Endothelial cell of umbilical vein (primary cell): ENCODE data around the gene FHOD1. TPM values are rescaled to one million over a fixed set of nuclear protein-coding genes. Genes with fewer than 3 reads are reported as not detected.

Experiments
- BruUV-seq: library from RNA; stranded (reverse); fragments of 400-500 nt; replicated peaks from 2 replicates; lab custom pipeline; 2021; lab: Mats Ljungman, UMichigan
- CTCF ChIA-PET: fragments of 300-600, 350-600 bp; sonication (Branson Sonifier 250); formaldehyde crosslinking; loops from one replicate; lab custom pipeline; 2021; ENCODE audit warnings: antibody characterized with exemption, inconsistent platforms; lab: Charles Lee
- POLR2A ChIA-PET: fragments of 300-600, 350-600 bp; sonication (Branson Sonifier 250); formaldehyde crosslinking; loops from one replicate; lab custom pipeline; 2021; ENCODE audit warnings: antibody characterized with exemption, inconsistent platforms; lab: Charles Lee
- DNase-seq: peaks from one replicate; pipeline ENCODE4 v3.0.0-alpha.2; 2011; ENCODE audit warnings: low read depth, low spot score
- FAIRE-seq: peaks from 2 replicates; lab custom pipeline; 2011; peaks lifted over from hg19 to GRCh38; lab: Jason Lieb, UNC
- H2AFZ ChIP-seq: 2 replicates; pipeline ENCODE4 v1.6.0; 2012; ENCODE audit warnings: low read depth, low read length, control low read depth, inconsistent platforms
- H3K27ac ChIP-seq: 2 replicates; pipeline ENCODE4 v1.5.1; 2011; ENCODE audit warnings: low read depth, mild to moderate bottlenecking, control low read depth, low read length, moderate library complexity; ENCODE audit not compliant: insufficient read depth
- H3K27me3 ChIP-seq, 2 experiments: 2 replicates each; pipeline versions ENCODE4 v1.6.0 to v1.6.1; 2011; ENCODE audit warnings: low read length in 2 of 2, mixed read lengths in 1 of 2; ENCODE audit not compliant: control insufficient read depth in 2 of 2, insufficient read depth in 2 of 2
- H3K36me3 ChIP-seq, 2 experiments: 2 replicates in 1 of 2; 3 replicates in 1 of 2; pipeline ENCODE4 v1.5.1; 2011; ENCODE audit warnings: low read length in 2 of 2, mild to moderate bottlenecking in 1 of 2, moderate library complexity in 1 of 2; ENCODE audit not compliant: control insufficient read depth in 2 of 2, insufficient read depth in 2 of 2; ENCODE audit errors: extremely low read depth in 1 of 2
- H3K4me1 ChIP-seq: 3 replicates; pipeline ENCODE4 v1.5.1; 2011; ENCODE audit warnings: mild to moderate bottlenecking, low read length; ENCODE audit not compliant: control insufficient read depth, insufficient read depth; ENCODE audit errors: extremely low read depth
- H3K4me2 ChIP-seq: 2 replicates; pipeline ENCODE4 v1.6.1; 2011; ENCODE audit warnings: low read length, control low read depth, mixed read lengths; ENCODE audit not compliant: insufficient read depth
- H3K4me3 ChIP-seq, 3 experiments: fragments of 200-600 bp in 1 of 3; sonication (generic), shearing (Covaris generic) in 1 of 3; replicated peaks in 1 of 3; 2 replicates each; pipeline ENCODE4 v1.5.1; 2011 to 2016; ENCODE audit warnings: control low read depth in 3 of 3, low read length in 3 of 3, mild to moderate bottlenecking in 2 of 3, inconsistent platforms in 1 of 3, low read depth in 1 of 3, moderate library complexity in 1 of 3; ENCODE audit not compliant: insufficient read depth in 1 of 3
- H3K79me2 ChIP-seq: 2 replicates; pipeline ENCODE4 v1.6.0; 2012; ENCODE audit warnings: low read length, inconsistent platforms; ENCODE audit not compliant: control insufficient read depth, insufficient read depth
- H3K9ac ChIP-seq: replicated peaks from 2 replicates; pipeline ENCODE3; 2011; ENCODE audit warnings: low read length, control low read depth; ENCODE audit not compliant: insufficient read depth; ENCODE audit errors: extremely low read depth
- H3K9me1 ChIP-seq: replicated peaks from 3 replicates; pipeline ENCODE4 v1.6.0; 2011; ENCODE audit warnings: mild to moderate bottlenecking, low read length; ENCODE audit not compliant: control insufficient read depth, insufficient read depth; ENCODE audit errors: extremely low read depth
- H3K9me3 ChIP-seq: replicated peaks from 2 replicates; pipeline ENCODE4 v1.5.1; 2012; ENCODE audit warnings: low read length, inconsistent platforms; ENCODE audit not compliant: control insufficient read depth, insufficient read depth
- H4K20me1 ChIP-seq: replicated peaks from 2 replicates; pipeline ENCODE3; 2011; ENCODE audit warnings: mild to moderate bottlenecking, low read length; ENCODE audit not compliant: control insufficient read depth, insufficient read depth; ENCODE audit errors: extremely low read depth
- GATA2 ChIP-seq: IDR thresholded peaks from 2 replicates; pipeline ENCODE4 v1.7.0; 2011; ENCODE audit warnings: low read depth, mild to moderate bottlenecking, moderate library complexity, mixed read lengths, low read length; ENCODE audit not compliant: insufficient read length, insufficient read depth
- JUN ChIP-seq: IDR thresholded peaks from 2 replicates; pipeline ENCODE4 v1.6.1; 2011; ENCODE audit warnings: borderline replicate concordance, low read depth; ENCODE audit not compliant: insufficient read length, insufficient read depth
- MYC ChIP-seq: IDR thresholded peaks from one replicate; pipeline ENCODE4 v1.6.1; 2011; ENCODE audit warnings: mild to moderate bottlenecking, low read depth, low read length
- POLR2A ChIP-seq: IDR thresholded peaks from 2 replicates; pipeline ENCODE4 v1.6.1; 2012; ENCODE audit warnings: low read depth, mild to moderate bottlenecking, control low read depth, low read length
- POLR2AphosphoS5 ChIP-seq: IDR thresholded peaks from 2 replicates; pipeline ENCODE4 v1.6.1; 2012; ENCODE audit warnings: low read depth, mild to moderate bottlenecking, control low read depth, low read length, moderate library complexity; ENCODE audit not compliant: insufficient read depth
- dilution Hi-C: fragments of 300-500 bp; cut with MboI; formaldehyde crosslinking; loops from one replicate; pipeline ENCODE4 v1.15.0; 2019; ENCODE audit warnings: low sequenced_read_pairs; ENCODE audit not compliant: extremely low pct_ligation_motif_present
- intact Hi-C: fragments of 100-400 bp; cut with micrococcal nuclease; formaldehyde crosslinking; loops from one replicate; pipeline ENCODE4 v1.10.0; 2022
- polyA plus RNA-seq, 4 experiments: library from polyadenylated mRNA; depleted of rRNA in 3 of 4; stranded (reverse) in 3 of 4; unstranded in 1 of 4; fragments of >200 nt; gene quantifications; 2 replicates each; pipeline versions ENCODE4 v1.2.1 to v1.2.3, GENCODE V29; 2011 to 2012; ENCODE audit warnings: missing spikeins in 1 of 4
- total RNA-seq: library from RNA; stranded (reverse); gene quantifications from 2 replicates; pipeline ENCODE4 v1.2.3, GENCODE V29; 2021
- TF ChIP-seq, protein P1 (sequence below): IDR thresholded peaks from 2 replicates; pipeline ENCODE4 v1.6.1; 2011; ENCODE audit not compliant: insufficient read depth, insufficient read length
- TF ChIP-seq, protein P2 (sequence below), 2 donors: IDR thresholded peaks; 1 replicate in 1 of 2; 2 replicates in 1 of 2; pipeline ENCODE4 v1.5.1; 2011; ENCODE audit warnings: low read length in 2 of 2, mild to moderate bottlenecking in 2 of 2, moderate library complexity in 2 of 2, control low read depth in 1 of 2, inconsistent platforms in 1 of 2, low read depth in 1 of 2; ENCODE audit not compliant: insufficient read depth in 1 of 2; ENCODE audit errors: extremely low read depth in 1 of 2

Gene FHOD1
- total and polyA plus RNA-seq, 2 donors (not counting 3 experiments of a cell fraction or from before 2014, with no cell fraction given) = 63.6 to 124 TPM

DNA sequence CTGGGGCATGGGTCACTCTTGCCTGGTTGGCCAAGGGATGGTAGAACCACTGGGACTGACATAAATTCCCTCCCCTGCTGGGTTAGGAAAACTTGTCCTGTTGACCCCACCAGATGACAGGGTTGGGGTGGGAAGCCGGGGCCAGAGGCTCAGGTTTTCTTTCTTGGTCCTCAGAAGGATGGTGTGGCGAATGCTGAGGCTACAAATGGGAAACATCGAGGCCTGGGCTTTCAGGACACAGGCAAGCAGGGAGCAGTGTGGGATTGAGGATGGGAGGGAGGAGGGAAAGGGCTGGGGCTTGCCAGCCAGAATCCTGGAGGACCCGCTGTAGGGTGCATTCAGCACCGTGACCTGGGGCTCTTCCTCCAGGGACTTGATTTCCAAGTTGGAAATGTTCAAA is 17.6 kb upstream of the FHOD1 start:
- Histone ChIP-seq H2AFZ (no peak overlapping the region), H3K36me3 (no peaks in the 10 kb centered on the region), H3K27ac (no peak overlapping the region), H4K20me1 (no peaks in the 10 kb centered on the region), H3K9me1 (no peaks in the 10 kb centered on the region), H3K9me3 (no peaks in the 10 kb centered on the region), H3K9ac (no peak overlapping the region), H3K27me3 (no peaks in the 10 kb centered on the region), H3K4me1 (peaks cover 22% of the 10 kb centered on the region), H3K4me2 (no peak overlapping the region), H3K79me2 (no peaks in the 10 kb centered on the region), H3K4me3 (no peak overlapping the region)
- no TSS peak for BruUV-seq
- ChIA-PET POLR2A (no interaction called here), CTCF (interaction anchor here (0.6 to 2.6 kb wide), 6 partner anchors 13 to 601 kb away, joined by 3 to 10 read pairs (median 4); no protein-coding TSS in a partner anchor)
- dilution Hi-C loops (no loop called here), intact Hi-C loops (no loop called here)
- TF ChIP-seq, protein P1, sequence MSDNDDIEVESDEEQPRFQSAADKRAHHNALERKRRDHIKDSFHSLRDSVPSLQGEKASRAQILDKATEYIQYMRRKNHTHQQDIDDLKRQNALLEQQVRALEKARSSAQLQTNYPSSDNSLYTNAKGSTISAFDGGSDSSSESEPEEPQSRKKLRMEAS = no peak
- no peak for TF ChIP-seq GATA2
- TF ChIP-seq POLR2A = no peak
- no peak for TF ChIP-seq JUN
- no peak for TF ChIP-seq POLR2AphosphoS5
- TF ChIP-seq, protein P2, sequence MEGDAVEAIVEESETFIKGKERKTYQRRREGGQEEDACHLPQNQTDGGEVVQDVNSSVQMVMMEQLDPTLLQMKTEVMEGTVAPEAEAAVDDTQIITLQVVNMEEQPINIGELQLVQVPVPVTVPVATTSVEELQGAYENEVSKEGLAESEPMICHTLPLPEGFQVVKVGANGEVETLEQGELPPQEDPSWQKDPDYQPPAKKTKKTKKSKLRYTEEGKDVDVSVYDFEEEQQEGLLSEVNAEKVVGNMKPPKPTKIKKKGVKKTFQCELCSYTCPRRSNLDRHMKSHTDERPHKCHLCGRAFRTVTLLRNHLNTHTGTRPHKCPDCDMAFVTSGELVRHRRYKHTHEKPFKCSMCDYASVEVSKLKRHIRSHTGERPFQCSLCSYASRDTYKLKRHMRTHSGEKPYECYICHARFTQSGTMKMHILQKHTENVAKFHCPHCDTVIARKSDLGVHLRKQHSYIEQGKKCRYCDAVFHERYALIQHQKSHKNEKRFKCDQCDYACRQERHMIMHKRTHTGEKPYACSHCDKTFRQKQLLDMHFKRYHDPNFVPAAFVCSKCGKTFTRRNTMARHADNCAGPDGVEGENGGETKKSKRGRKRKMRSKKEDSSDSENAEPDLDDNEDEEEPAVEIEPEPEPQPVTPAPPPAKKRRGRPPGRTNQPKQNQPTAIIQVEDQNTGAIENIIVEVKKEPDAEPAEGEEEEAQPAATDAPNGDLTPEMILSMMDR (IDR thresholded peaks at IDR 0.05; ENCODE audit: extremely low read depth in 1 of 2, insufficient read depth in 1 of 2, low read depth in 1 of 2, low read length in 2 of 2) = no peak
- TF ChIP-seq MYC = no peak
- FAIRE-seq = no peak
- no peak for DNase-seq
